ENCODE results near the gene TELO2.

The TELO2 gene

DNA sequence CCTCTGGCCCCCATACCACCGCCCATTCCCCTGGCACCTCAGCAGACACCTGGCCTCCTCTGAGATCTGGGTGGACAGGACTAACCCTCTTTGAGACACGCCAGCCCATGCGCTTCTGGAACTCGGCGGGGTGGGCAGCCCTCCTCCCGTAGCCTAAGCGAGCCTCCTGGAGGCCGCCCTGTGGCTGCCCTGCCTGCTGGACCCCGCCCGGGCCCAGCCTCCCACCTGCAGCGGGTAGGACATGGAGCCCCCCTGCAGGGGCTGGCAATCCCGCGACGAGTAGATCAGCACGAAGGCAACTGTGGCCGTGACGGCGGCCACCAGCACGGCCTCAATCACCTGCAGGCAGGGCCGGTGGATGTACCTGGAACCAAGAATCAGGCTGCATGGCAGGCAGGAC is 40.6 kb upstream of the TELO2 start (continued):
- TF ChIP-seq ZNF626 (tag by site-specific recombination; IDR thresholded peaks at IDR 0.05) (no peak), ZNF221 (tag by site-specific recombination; IDR thresholded peaks at IDR 0.05; ENCODE audit: borderline replicate concordance) (no peak), KLF9 (tag by site-specific recombination; IDR thresholded peaks at IDR 0.05; ENCODE audit: low read depth) (no peak)
- TF ChIP-seq, protein P1, sequence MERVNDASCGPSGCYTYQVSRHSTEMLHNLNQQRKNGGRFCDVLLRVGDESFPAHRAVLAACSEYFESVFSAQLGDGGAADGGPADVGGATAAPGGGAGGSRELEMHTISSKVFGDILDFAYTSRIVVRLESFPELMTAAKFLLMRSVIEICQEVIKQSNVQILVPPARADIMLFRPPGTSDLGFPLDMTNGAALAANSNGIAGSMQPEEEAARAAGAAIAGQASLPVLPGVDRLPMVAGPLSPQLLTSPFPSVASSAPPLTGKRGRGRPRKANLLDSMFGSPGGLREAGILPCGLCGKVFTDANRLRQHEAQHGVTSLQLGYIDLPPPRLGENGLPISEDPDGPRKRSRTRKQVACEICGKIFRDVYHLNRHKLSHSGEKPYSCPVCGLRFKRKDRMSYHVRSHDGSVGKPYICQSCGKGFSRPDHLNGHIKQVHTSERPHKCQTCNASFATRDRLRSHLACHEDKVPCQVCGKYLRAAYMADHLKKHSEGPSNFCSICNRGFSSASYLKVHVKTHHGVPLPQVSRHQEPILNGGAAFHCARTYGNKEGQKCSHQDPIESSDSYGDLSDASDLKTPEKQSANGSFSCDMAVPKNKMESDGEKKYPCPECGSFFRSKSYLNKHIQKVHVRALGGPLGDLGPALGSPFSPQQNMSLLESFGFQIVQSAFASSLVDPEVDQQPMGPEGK (tag by site-specific recombination; IDR thresholded peaks at IDR 0.05), result no peak

DNA sequence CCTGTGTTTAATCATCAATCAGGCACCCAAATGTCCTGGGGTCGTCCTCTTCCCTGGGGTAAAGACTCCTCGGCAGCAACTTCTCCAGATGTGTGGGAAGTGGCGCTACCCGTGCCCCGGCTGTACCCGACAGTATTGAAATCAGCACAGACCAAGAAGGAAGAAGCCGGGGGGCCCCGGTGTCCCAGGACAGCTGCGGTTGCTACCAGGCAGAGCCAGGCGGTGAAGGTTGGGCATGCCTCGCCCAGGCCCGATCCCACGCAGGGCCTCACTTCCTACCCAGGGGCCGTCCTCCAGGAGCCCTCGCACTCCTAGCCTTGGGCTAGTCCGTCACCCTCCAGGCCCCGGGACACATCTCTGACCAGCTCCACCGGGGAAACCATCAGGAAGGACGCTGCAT is 39.8 kb upstream of the TELO2 start:
- Histone ChIP-seq H3K4me3 (ENCODE audit: low read depth, low read length) (no peak overlapping the region), H3K9me3 (ENCODE audit: control insufficient read depth, insufficient read depth, low read depth, low read length) (no peaks in the 10 kb centered on the region), H3K36me3 (ENCODE audit: control insufficient read depth in 2 of 2, insufficient read depth in 1 of 2, low read length in 2 of 2) (peaks cover 0 to 82% of the 10 kb centered on the region in 2 experiments; a peak in 1 of 3 replicates), H3K27ac (ENCODE audit: extremely low read depth, low read depth, low read length) (no peak overlapping the region), H3K4me1 (ENCODE audit: control insufficient read depth, insufficient read depth, low read length) (no peaks in the 10 kb centered on the region)
- POLR2A ChIA-PET, result no interaction called here
- TF ChIP-seq KLF10 (tag by site-specific recombination; IDR thresholded peaks at IDR 0.05) (no peak), ZNF792 (tag by site-specific recombination; IDR thresholded peaks at IDR 0.05) (no peak), ZNF658 (tag by site-specific recombination; IDR thresholded peaks at IDR 0.05) (no peak)
- CTCF ChIA-PET, result no interaction called here

DNA sequence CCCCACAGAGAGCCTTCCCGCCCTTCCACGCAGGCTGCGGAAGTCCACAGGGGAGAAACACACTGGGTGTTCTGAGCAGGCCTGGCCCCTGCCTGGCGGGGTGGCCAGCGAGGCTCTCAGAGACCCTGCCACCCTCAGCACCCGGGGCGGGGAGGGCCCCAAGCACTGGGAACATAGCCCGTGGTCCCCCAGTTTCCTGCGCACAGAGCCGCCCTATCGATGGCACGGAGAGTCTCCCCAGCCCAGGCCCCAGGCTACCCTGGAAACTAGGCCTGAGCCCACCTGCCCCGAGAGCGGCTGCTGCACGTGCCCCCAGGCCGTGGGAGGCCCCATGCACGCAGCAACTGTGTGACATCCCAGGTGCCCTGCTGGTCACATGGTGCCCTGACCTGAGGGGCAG is 38.6 kb upstream of the TELO2 start:
- POLR2A ChIA-PET, result no interaction called here
- peaks cover 0 to 80% of the 10 kb centered on the region in 2 experiments; a peak in 1 of 3 replicates for H3K36me3 ChIP-seq (ENCODE audit: control insufficient read depth in 2 of 2, insufficient read depth in 1 of 2, low read length in 2 of 2)

More for the DNA sequence above, 38.6 kb upstream of the TELO2 start:
- no peaks in the 10 kb centered on the region for H3K9me3 ChIP-seq (ENCODE audit: control insufficient read depth, insufficient read depth, low read depth, low read length)
- H3K27ac ChIP-seq (ENCODE audit: extremely low read depth, low read depth, low read length), result no peak overlapping the region
- no peaks in the 10 kb centered on the region for H3K4me1 ChIP-seq (ENCODE audit: control insufficient read depth, insufficient read depth, low read length)
- CTCF ChIA-PET, result no interaction called here
- TF ChIP-seq, protein P2, sequence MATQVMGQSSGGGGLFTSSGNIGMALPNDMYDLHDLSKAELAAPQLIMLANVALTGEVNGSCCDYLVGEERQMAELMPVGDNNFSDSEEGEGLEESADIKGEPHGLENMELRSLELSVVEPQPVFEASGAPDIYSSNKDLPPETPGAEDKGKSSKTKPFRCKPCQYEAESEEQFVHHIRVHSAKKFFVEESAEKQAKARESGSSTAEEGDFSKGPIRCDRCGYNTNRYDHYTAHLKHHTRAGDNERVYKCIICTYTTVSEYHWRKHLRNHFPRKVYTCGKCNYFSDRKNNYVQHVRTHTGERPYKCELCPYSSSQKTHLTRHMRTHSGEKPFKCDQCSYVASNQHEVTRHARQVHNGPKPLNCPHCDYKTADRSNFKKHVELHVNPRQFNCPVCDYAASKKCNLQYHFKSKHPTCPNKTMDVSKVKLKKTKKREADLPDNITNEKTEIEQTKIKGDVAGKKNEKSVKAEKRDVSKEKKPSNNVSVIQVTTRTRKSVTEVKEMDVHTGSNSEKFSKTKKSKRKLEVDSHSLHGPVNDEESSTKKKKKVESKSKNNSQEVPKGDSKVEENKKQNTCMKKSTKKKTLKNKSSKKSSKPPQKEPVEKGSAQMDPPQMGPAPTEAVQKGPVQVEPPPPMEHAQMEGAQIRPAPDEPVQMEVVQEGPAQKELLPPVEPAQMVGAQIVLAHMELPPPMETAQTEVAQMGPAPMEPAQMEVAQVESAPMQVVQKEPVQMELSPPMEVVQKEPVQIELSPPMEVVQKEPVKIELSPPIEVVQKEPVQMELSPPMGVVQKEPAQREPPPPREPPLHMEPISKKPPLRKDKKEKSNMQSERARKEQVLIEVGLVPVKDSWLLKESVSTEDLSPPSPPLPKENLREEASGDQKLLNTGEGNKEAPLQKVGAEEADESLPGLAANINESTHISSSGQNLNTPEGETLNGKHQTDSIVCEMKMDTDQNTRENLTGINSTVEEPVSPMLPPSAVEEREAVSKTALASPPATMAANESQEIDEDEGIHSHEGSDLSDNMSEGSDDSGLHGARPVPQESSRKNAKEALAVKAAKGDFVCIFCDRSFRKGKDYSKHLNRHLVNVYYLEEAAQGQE (tag by site-specific recombination; IDR thresholded peaks at IDR 0.05), result no peak
- TF ChIP-seq, protein P3, sequence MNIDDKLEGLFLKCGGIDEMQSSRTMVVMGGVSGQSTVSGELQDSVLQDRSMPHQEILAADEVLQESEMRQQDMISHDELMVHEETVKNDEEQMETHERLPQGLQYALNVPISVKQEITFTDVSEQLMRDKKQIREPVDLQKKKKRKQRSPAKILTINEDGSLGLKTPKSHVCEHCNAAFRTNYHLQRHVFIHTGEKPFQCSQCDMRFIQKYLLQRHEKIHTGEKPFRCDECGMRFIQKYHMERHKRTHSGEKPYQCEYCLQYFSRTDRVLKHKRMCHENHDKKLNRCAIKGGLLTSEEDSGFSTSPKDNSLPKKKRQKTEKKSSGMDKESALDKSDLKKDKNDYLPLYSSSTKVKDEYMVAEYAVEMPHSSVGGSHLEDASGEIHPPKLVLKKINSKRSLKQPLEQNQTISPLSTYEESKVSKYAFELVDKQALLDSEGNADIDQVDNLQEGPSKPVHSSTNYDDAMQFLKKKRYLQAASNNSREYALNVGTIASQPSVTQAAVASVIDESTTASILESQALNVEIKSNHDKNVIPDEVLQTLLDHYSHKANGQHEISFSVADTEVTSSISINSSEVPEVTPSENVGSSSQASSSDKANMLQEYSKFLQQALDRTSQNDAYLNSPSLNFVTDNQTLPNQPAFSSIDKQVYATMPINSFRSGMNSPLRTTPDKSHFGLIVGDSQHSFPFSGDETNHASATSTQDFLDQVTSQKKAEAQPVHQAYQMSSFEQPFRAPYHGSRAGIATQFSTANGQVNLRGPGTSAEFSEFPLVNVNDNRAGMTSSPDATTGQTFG (tag by site-specific recombination; IDR thresholded peaks at IDR 0.05; ENCODE audit: borderline replicate concordance), result no peak
- TF ChIP-seq, protein P4, sequence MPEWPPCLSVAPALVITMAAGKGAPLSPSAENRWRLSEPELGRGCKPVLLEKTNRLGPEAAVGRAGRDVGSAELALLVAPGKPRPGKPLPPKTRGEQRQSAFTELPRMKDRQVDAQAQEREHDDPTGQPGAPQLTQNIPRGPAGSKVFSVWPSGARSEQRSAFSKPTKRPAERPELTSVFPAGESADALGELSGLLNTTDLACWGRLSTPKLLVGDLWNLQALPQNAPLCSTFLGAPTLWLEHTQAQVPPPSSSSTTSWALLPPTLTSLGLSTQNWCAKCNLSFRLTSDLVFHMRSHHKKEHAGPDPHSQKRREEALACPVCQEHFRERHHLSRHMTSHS (tag by site-specific recombination; IDR thresholded peaks at IDR 0.05), result no peak
- TF ChIP-seq, protein P5, sequence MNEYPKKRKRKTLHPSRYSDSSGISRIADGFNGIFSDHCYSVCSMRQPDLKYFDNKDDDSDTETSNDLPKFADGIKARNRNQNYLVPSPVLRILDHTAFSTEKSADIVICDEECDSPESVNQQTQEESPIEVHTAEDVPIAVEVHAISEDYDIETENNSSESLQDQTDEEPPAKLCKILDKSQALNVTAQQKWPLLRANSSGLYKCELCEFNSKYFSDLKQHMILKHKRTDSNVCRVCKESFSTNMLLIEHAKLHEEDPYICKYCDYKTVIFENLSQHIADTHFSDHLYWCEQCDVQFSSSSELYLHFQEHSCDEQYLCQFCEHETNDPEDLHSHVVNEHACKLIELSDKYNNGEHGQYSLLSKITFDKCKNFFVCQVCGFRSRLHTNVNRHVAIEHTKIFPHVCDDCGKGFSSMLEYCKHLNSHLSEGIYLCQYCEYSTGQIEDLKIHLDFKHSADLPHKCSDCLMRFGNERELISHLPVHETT (tag by site-specific recombination; IDR thresholded peaks at IDR 0.05), result no peak
- TF ChIP-seq ZNF112 (tag by site-specific recombination; IDR thresholded peaks at IDR 0.05) (no peak), ZNF2 (tag by site-specific recombination; IDR thresholded peaks at IDR 0.05) (no peak), KLF1 (tag by site-specific recombination; IDR thresholded peaks at IDR 0.05) (no peak), TCF7L2 (IDR thresholded peaks at IDR 0.05; ENCODE audit: borderline replicate concordance, low read depth, low read length) (no peak), ZNF548 (tag by site-specific recombination; IDR thresholded peaks at IDR 0.05) (no peak), BCL11B (tag by site-specific recombination; IDR thresholded peaks at IDR 0.05; ENCODE audit: low read depth) (no peak), ZNF596 (tag by site-specific recombination; IDR thresholded peaks at IDR 0.05) (no peak)
- TF ChIP-seq, protein P6, sequence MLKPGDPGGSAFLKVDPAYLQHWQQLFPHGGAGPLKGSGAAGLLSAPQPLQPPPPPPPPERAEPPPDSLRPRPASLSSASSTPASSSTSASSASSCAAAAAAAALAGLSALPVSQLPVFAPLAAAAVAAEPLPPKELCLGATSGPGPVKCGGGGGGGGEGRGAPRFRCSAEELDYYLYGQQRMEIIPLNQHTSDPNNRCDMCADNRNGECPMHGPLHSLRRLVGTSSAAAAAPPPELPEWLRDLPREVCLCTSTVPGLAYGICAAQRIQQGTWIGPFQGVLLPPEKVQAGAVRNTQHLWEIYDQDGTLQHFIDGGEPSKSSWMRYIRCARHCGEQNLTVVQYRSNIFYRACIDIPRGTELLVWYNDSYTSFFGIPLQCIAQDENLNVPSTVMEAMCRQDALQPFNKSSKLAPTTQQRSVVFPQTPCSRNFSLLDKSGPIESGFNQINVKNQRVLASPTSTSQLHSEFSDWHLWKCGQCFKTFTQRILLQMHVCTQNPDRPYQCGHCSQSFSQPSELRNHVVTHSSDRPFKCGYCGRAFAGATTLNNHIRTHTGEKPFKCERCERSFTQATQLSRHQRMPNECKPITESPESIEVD (tag by site-specific recombination; IDR thresholded peaks at IDR 0.05), result no peak
- H3K4me3 ChIP-seq (ENCODE audit: low read depth, low read length), result no peak overlapping the region
